H9 (cell line): Measurements from ENCODE around the gene CKMT2. TPM values are rescaled to one million over a fixed set of nuclear protein-coding genes. Genes with fewer than 3 reads are reported as not detected.

Source experiments
- DNase-seq: peaks from one replicate; pipeline ENCODE4 v3.0.0-alpha.2; 2017
- H2AFZ ChIP-seq: one replicate; pipeline ENCODE4 v1.6.1; 2013; ENCODE audit warnings: mild to moderate bottlenecking, low read length, control low read depth, moderate library complexity
- H2AK5ac ChIP-seq: 2 replicates; pipeline ENCODE4 v1.6.1; 2013; ENCODE audit warnings: low read length, control low read depth, mixed read lengths; ENCODE audit not compliant: insufficient read length
- H2BK120ac ChIP-seq: one replicate; pipeline ENCODE4 v1.6.1; 2013; ENCODE audit warnings: low read depth, mild to moderate bottlenecking, low read length, control low read depth, inconsistent platforms; ENCODE audit not compliant: poor library complexity, severe bottlenecking
- H2BK12ac ChIP-seq: 2 replicates; pipeline ENCODE4 v1.6.1; 2013; ENCODE audit warnings: low read length, control low read depth, mixed read lengths, low read depth; ENCODE audit not compliant: insufficient read length
- H2BK15ac ChIP-seq: 2 replicates; pipeline ENCODE4 v1.6.1; 2013; ENCODE audit warnings: low read depth, low read length, control low read depth
- H2BK20ac ChIP-seq: one replicate; pipeline ENCODE4 v1.6.1; 2013; ENCODE audit warnings: low read depth, mild to moderate bottlenecking, low read length, control low read depth, inconsistent platforms; ENCODE audit not compliant: poor library complexity, severe bottlenecking
- H2BK5ac ChIP-seq: 2 replicates; pipeline ENCODE4 v1.6.1; 2013; ENCODE audit warnings: low read length, control low read depth, mixed read lengths; ENCODE audit not compliant: insufficient read length
- H3K14ac ChIP-seq: 2 replicates; pipeline ENCODE4 v1.6.1; 2013; ENCODE audit warnings: low read length, control low read depth; ENCODE audit not compliant: insufficient read depth
- H3K18ac ChIP-seq: 2 replicates; pipeline ENCODE4 v1.6.1; 2013; ENCODE audit warnings: low read depth, mild to moderate bottlenecking, mixed read lengths, low read length, control low read depth; ENCODE audit not compliant: insufficient read length
- H3K23ac ChIP-seq: 2 replicates; pipeline ENCODE4 v1.6.1; 2013; ENCODE audit warnings: low read length, control low read depth, mixed read lengths, low read depth; ENCODE audit not compliant: insufficient read length
- H3K23me2 ChIP-seq: 2 replicates; pipeline ENCODE4 v1.6.1; 2013; ENCODE audit warnings: low read depth, mild to moderate bottlenecking, mixed read lengths, low read length, control low read depth; ENCODE audit not compliant: insufficient read length, poor library complexity, severe bottlenecking
- H3K27ac ChIP-seq: 2 replicates; pipeline ENCODE4 v1.5.1; 2013; ENCODE audit warnings: low read length, control low read depth, mixed read lengths, low read depth; ENCODE audit not compliant: insufficient read length
- H3K27me3 ChIP-seq: 2 replicates; pipeline ENCODE4 v1.6.1; 2013; ENCODE audit warnings: low read length, control low read depth, inconsistent platforms; ENCODE audit not compliant: insufficient read depth
- H3K4ac ChIP-seq: 2 replicates; pipeline ENCODE4 v1.6.1; 2013; ENCODE audit warnings: low read depth, mild to moderate bottlenecking, control low read depth, inconsistent platforms, low read length, moderate library complexity
- H3K4me1 ChIP-seq: 2 replicates; pipeline ENCODE4 v1.6.1; 2013; ENCODE audit warnings: low read length, control low read depth, inconsistent platforms; ENCODE audit not compliant: insufficient read depth
- H3K4me2 ChIP-seq: 2 replicates; pipeline ENCODE4 v1.6.1; 2013; ENCODE audit warnings: low read length, control low read depth, mixed read lengths; ENCODE audit not compliant: insufficient read length, insufficient read depth
- H3K56ac ChIP-seq: 2 replicates; pipeline ENCODE4 v1.6.1; 2013; ENCODE audit warnings: low read depth, mild to moderate bottlenecking, mixed read lengths, low read length, control low read depth; ENCODE audit not compliant: insufficient read length
- H3K79me1 ChIP-seq: 2 replicates; pipeline ENCODE4 v1.6.1; 2013; ENCODE audit warnings: low read depth, mild to moderate bottlenecking, moderate library complexity, low read length, control low read depth, inconsistent platforms; ENCODE audit not compliant: insufficient read depth, poor library complexity, severe bottlenecking
- H3K79me2 ChIP-seq: 2 replicates; pipeline ENCODE4 v1.6.1; 2013; ENCODE audit warnings: low read length, control low read depth, inconsistent platforms; ENCODE audit not compliant: insufficient read depth
- H3K9ac ChIP-seq: 2 replicates; pipeline ENCODE4 v1.6.1; 2013; ENCODE audit warnings: low read length, control low read depth, mixed read lengths; ENCODE audit not compliant: insufficient read length; ENCODE audit errors: extremely low read depth
- H3K9me3 ChIP-seq: one replicate; pipeline ENCODE4 v1.6.1; 2013; ENCODE audit warnings: low read depth, low read length, inconsistent platforms; ENCODE audit not compliant: control insufficient read depth
- H3T11ph ChIP-seq: one replicate; pipeline ENCODE4 v1.6.1; 2013; ENCODE audit warnings: mild to moderate bottlenecking, low read length, control low read depth, inconsistent platforms
- H4K20me1 ChIP-seq: one replicate; pipeline ENCODE4 v1.6.1; 2013; ENCODE audit not compliant: control insufficient read depth, insufficient read length, insufficient read depth
- H4K5ac ChIP-seq: 2 replicates; pipeline ENCODE4 v1.6.1; 2013; ENCODE audit warnings: low read depth, mild to moderate bottlenecking, mixed read lengths, low read length, control low read depth; ENCODE audit not compliant: insufficient read length
- H4K8ac ChIP-seq: replicated peaks from 2 replicates; pipeline ENCODE4 v1.6.1; 2013; ENCODE audit warnings: low read length, control low read depth, mixed read lengths, low read depth; ENCODE audit not compliant: insufficient read length
- H4K91ac ChIP-seq: 2 replicates; pipeline ENCODE4 v1.6.1; 2013; ENCODE audit warnings: low read depth, mild to moderate bottlenecking, moderate library complexity, mixed read lengths, low read length, control low read depth; ENCODE audit not compliant: insufficient read length
- H3K27ac Mint-ChIP-seq, 3 experiments: 2 replicates in 2 of 3; 3 replicates in 1 of 3; pipeline ENCODE4 v1.8.0; 2020 to 2021; ENCODE audit warnings: mixed read lengths in 3 of 3, mild to moderate bottlenecking in 1 of 3, moderate library complexity in 1 of 3
- H3K27me3 Mint-ChIP-seq: 2 replicates; pipeline ENCODE4 v1.8.0; 2021; ENCODE audit warnings: low read depth, mild to moderate bottlenecking, moderate library complexity, mixed read lengths
- H3K36me3 Mint-ChIP-seq, 3 experiments: 2 replicates in 2 of 3; 3 replicates in 1 of 3; pipeline ENCODE4 v1.8.0; 2020 to 2021; ENCODE audit warnings: low read depth in 3 of 3, mixed read lengths in 3 of 3; ENCODE audit not compliant: insufficient read depth in 1 of 3
- H3K4me1 Mint-ChIP-seq, 2 experiments: 2 replicates each; pipeline ENCODE4 v1.8.0; 2020; ENCODE audit warnings: mixed read lengths in 2 of 2
- H3K4me3 Mint-ChIP-seq, 2 experiments: 2 replicates in 1 of 2; 3 replicates in 1 of 2; pipeline ENCODE4 v1.8.0; 2020 to 2021; ENCODE audit warnings: mild to moderate bottlenecking in 2 of 2, mixed read lengths in 2 of 2, moderate library complexity in 1 of 2
- H3K9me3 Mint-ChIP-seq, 2 experiments: 2 replicates in 1 of 2; 3 replicates in 1 of 2; pipeline ENCODE4 v1.8.0; 2020; ENCODE audit warnings: mild to moderate bottlenecking in 2 of 2, mixed read lengths in 2 of 2, moderate library complexity in 1 of 2
- CTCF ChIP-seq: fragments of 200-600 bp; sonication (generic); conservative IDR thresholded peaks from 3 replicates; pipeline ENCODE4 v1.8.0; 2021; ENCODE audit warnings: antibody characterized with exemption, mild to moderate bottlenecking
- total RNA-seq: library from RNA; stranded (reverse); gene quantifications from 2 replicates; pipeline ENCODE4 v1.2.1, GENCODE V29; 2021

Gene CKMT2
- total RNA-seq, 1 experiment from 2014 or later = 1.8 TPM

DNA sequence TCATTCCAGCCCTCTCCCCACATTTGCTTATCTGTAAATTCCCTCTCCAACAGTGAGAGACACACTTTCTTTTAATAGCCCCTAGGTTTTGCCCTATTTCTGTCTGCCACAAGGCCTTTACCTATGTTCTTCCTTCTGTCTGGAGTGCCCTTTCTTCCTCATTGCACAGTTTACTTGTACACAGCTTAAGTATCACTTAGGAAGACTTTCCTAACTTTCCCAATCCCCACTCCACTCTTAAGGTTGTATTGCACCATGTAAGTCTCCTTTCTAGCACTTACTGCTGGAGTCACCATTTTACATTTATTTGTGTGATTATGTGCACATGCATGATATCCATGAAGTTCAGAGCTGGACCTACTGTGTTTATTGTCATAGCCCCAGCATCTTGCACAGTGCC lies 10.8 kb upstream of the CKMT2 start:
- H3K9me3 ChIP-seq = no peaks in the 10 kb centered on the region
- H2BK5ac ChIP-seq = no peak overlapping the region
- no peak overlapping the region for H2BK20ac ChIP-seq
- H3K9ac ChIP-seq = peak overlapping the region; percentile 13
- no peak overlapping the region for H2AK5ac ChIP-seq
- H3K36me3 Mint-ChIP-seq = no peaks in the 10 kb centered on the region
- H3K27ac Mint-ChIP-seq = no peak overlapping the region
- no peak overlapping the region for H2BK120ac ChIP-seq
- H3K4ac ChIP-seq = no peak overlapping the region
- no peaks in the 10 kb centered on the region for H3K79me2 ChIP-seq
- H3K14ac ChIP-seq = no peak overlapping the region
- no peaks in the 10 kb centered on the region for H3K27me3 ChIP-seq
- no peak overlapping the region for H2BK15ac ChIP-seq
- no peaks in the 10 kb centered on the region for H3K79me1 ChIP-seq
- no peak for TF ChIP-seq CTCF
- H3K27ac ChIP-seq = no peak overlapping the region
- H3T11ph ChIP-seq = no peak overlapping the region
- no peak for DNase-seq
- no peaks in the 10 kb centered on the region for H3K4me1 Mint-ChIP-seq
- H3K23me2 ChIP-seq = no peaks in the 10 kb centered on the region
- no peak overlapping the region for H3K56ac ChIP-seq
- no peaks in the 10 kb centered on the region for H3K4me1 ChIP-seq
- H3K27me3 Mint-ChIP-seq = no peaks in the 10 kb centered on the region
- H3K18ac ChIP-seq = no peak overlapping the region
- no peak overlapping the region for H3K4me3 Mint-ChIP-seq
- H4K91ac ChIP-seq = no peak overlapping the region
- H2AFZ ChIP-seq = no peak overlapping the region
- no peak overlapping the region for H2BK12ac ChIP-seq
- no peak overlapping the region for H4K8ac ChIP-seq
- no peak overlapping the region for H4K5ac ChIP-seq
- H4K20me1 ChIP-seq = no peaks in the 10 kb centered on the region
- H3K9me3 Mint-ChIP-seq = no peaks in the 10 kb centered on the region
- no peak overlapping the region for H3K23ac ChIP-seq
- no peak overlapping the region for H3K4me2 ChIP-seq
